Large intestine (tissue), 3 donors: Measurements from ENCODE around the gene PRAC2. TPM values are rescaled to one million over a fixed set of nuclear protein-coding genes. Genes with fewer than 3 reads are reported as not detected.
"Not testable (repeated sequence)": the region's sequence is repeated elsewhere in the genome, so short reads cannot be mapped to it uniquely, and the experiment has no call there.

Experiments used
- DNase-seq, 2 donors: peaks; one replicate each; pipeline versions ENCODE4 v3.0.0 to v3.0.0-alpha.2; 2013
- H3K27ac ChIP-seq: one replicate; pipeline ENCODE4 v1.5.1; 2013; ENCODE audit warnings: low read length
- H3K27me3 ChIP-seq: 2 replicates; pipeline ENCODE4 v1.6.1; 2013; ENCODE audit warnings: low read length; ENCODE audit not compliant: control insufficient read depth, insufficient read depth
- H3K36me3 ChIP-seq: 2 replicates; pipeline ENCODE4 v1.6.1; 2013; ENCODE audit warnings: low read length; ENCODE audit not compliant: control insufficient read depth, insufficient read depth
- H3K4me1 ChIP-seq: one replicate; pipeline ENCODE4 v1.6.1; 2013; ENCODE audit warnings: low read length; ENCODE audit not compliant: control insufficient read depth, insufficient read depth
- H3K4me3 ChIP-seq: one replicate; pipeline ENCODE4 v1.5.1; 2013; ENCODE audit warnings: low read length
- H3K9me3 ChIP-seq: one replicate; pipeline ENCODE4 v1.6.1; 2013; ENCODE audit warnings: mild to moderate bottlenecking, low read depth, low read length, moderate library complexity; ENCODE audit not compliant: control insufficient read depth
- WGBS: methylation state at CpG from one replicate; pipeline ENCODE4 v1.1.5; 2013; ENCODE audit warnings: low lambda C conversion rate; ENCODE audit not compliant: insufficient coverage; 5-methylcytosine and 5-hydroxymethylcytosine counted together
- polyA plus RNA-seq: library from polyadenylated mRNA; unstranded; fragments of 120-200 nt; gene quantifications from one replicate; pipeline ENCODE4 v1.2.1, GENCODE V29; 2013

PRAC2 gene
- polyA plus RNA-seq, 1 donor: not detected

- H3K36me3 ChIP-seq: no peaks in the 10 kb centered on the region
- H3K4me3 ChIP-seq: no peak overlapping the region
- H3K9me3 ChIP-seq: no peaks in the 10 kb centered on the region
- H3K4me1 ChIP-seq: no peaks in the 10 kb centered on the region
- peaks cover 76% of the 10 kb centered on the region for H3K27me3 ChIP-seq
- H3K27ac ChIP-seq: no peak overlapping the region
- DNase-seq: no peak
- no CpG with 5 or more reads among the region's 11 CpGs for WGBS
These were observed 18.4 kb upstream of the PRAC2 start for GRCh38 chr17:48704361-48705248.

GRCh38 chr17:48711128-48711527 is 11.9 kb upstream of the PRAC2 start:
- Histone ChIP-seq H3K36me3 (no peaks in the 10 kb centered on the region), H3K9me3 (no peaks in the 10 kb centered on the region), H3K4me1 (no peaks in the 10 kb centered on the region), H3K27me3 (peaks cover 80% of the 10 kb centered on the region), H3K4me3 (no peak overlapping the region), H3K27ac (no peak overlapping the region)
- no peak for DNase-seq
- WGBS: no CpG with 5 or more reads among the region's 4 CpGs

- no peak for DNase-seq
- no CpG with 5 or more reads among the region's 5 CpGs for WGBS
- H3K27ac ChIP-seq: no peak overlapping the region
- no peaks in the 10 kb centered on the region for H3K36me3 ChIP-seq
- H3K9me3 ChIP-seq: peaks cover 9% of the 10 kb centered on the region
- H3K4me1 ChIP-seq: peaks cover 5% of the 10 kb centered on the region
- H3K27me3 ChIP-seq: peaks cover 88% of the 10 kb centered on the region
- H3K4me3 ChIP-seq: no peak overlapping the region
These were observed 7.2 kb upstream of the PRAC2 start for GRCh38 chr17:48715496-48716399.

GRCh38 chr17:48716549-48716948 is 6.4 kb upstream of the PRAC2 start:
- H3K27me3 ChIP-seq: peaks cover 88% of the 10 kb centered on the region
- H3K4me3 ChIP-seq, H3K4me1 ChIP-seq, H3K36me3 ChIP-seq, H3K9me3 ChIP-seq, H3K27ac ChIP-seq, DNase-seq: not testable (repeated sequence)
- WGBS: no CpG with 5 or more reads among the region's 3 CpGs

GRCh38 chr17:48717367-48718226 is 5.4 kb upstream of the PRAC2 start:
- no peak overlapping the region for H3K4me3 ChIP-seq
- 0% methylated on average over 1 of the region's 10 CpGs for WGBS
- no peak overlapping the region for H3K27ac ChIP-seq
- peaks cover 5% of the 10 kb centered on the region for H3K4me1 ChIP-seq
- H3K36me3 ChIP-seq: no peaks in the 10 kb centered on the region
- no peak for DNase-seq
- peaks cover 90% of the 10 kb centered on the region for H3K27me3 ChIP-seq
- peaks cover 9% of the 10 kb centered on the region for H3K9me3 ChIP-seq

- H3K36me3 ChIP-seq: no peaks in the 10 kb centered on the region
- H3K4me3 ChIP-seq: no peak overlapping the region
- H3K27me3 ChIP-seq: peaks cover 90% of the 10 kb centered on the region
- WGBS: no CpG with 5 or more reads among the region's 24 CpGs
- no peak for DNase-seq
- H3K4me1 ChIP-seq: peaks cover 5% of the 10 kb centered on the region
- H3K27ac ChIP-seq: no peak overlapping the region
- peaks cover 9% of the 10 kb centered on the region for H3K9me3 ChIP-seq
These were observed 4.7 kb upstream of the PRAC2 start for GRCh38 chr17:48718227-48718760.

GRCh38 chr17:48718761-48719641 is 4.0 kb upstream of the PRAC2 start:
- Histone ChIP-seq H3K4me3 (no peak overlapping the region), H3K4me1 (peaks cover 10% of the 10 kb centered on the region), H3K36me3 (no peaks in the 10 kb centered on the region), H3K27me3 (peaks cover 92% of the 10 kb centered on the region), H3K27ac (no peak overlapping the region), H3K9me3 (peaks cover 9% of the 10 kb centered on the region)
- no CpG with 5 or more reads among the region's 80 CpGs for WGBS
- DNase-seq: peak in 1 of 2 donors; percentile 54

- Histone ChIP-seq H3K4me3 (no peak overlapping the region), H3K4me1 (peaks cover 11% of the 10 kb centered on the region), H3K27me3 (peaks cover 95% of the 10 kb centered on the region), H3K9me3 (peaks cover 9% of the 10 kb centered on the region), H3K27ac (no peak overlapping the region), H3K36me3 (no peaks in the 10 kb centered on the region)
- WGBS: 6% methylated on average over 3 of the region's 37 CpGs
- no peak for DNase-seq
These were observed 3.2 kb upstream of the PRAC2 start for GRCh38 chr17:48719642-48720265.
